GM19043 (cell line): ENCODE results near the gene CARD11.

ENCODE experiments used
- ATAC-seq: cut with Tn5 transposase; IDR thresholded peaks from one replicate; pipeline ENCODE4 v1.9.1; 2021; ENCODE audit warnings: low read depth; ENCODE audit not compliant: unreplicated experiment

The CARD11 gene

DNA sequence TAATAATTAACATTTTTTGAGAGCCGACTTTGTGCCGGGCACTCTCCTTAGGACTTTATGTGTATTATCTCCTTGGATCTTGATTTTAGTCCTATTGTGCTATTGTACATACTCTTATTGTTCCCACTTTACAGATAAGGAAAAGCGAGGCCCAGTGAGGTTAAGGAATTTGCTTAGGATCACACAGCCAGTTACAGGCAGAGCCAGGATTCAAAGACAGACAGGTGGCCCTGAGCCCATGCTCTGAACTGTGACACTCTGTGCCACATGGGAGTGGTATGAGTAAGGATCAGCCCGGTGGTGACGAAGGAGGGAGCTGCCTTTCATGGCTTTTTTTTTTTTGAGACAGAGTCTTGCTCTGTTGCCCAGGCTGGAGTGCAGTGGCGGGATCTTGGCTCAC is 183.7 kb downstream of the CARD11 start:
- no peak for ATAC-seq

DNA sequence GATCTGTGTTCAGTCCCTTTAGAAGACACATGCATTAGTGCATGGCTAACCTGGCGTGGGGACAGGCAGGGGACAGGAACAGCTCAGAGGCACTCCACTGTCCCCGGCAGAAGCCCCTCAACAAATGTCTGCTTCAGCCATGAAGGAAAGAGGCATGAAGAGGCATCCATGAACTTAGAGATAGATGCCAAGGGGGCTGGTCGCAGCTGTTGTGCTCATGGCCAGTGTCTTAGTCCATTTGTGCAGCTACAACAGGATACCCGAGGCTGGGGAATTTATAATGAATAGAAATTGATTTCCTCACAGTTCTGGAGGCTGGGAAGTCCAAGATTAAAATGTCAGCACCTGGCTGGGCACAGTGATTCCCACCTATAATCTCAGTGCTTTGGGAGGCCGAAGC is 185.0 kb downstream of the CARD11 start:
- ATAC-seq: no peak

DNA sequence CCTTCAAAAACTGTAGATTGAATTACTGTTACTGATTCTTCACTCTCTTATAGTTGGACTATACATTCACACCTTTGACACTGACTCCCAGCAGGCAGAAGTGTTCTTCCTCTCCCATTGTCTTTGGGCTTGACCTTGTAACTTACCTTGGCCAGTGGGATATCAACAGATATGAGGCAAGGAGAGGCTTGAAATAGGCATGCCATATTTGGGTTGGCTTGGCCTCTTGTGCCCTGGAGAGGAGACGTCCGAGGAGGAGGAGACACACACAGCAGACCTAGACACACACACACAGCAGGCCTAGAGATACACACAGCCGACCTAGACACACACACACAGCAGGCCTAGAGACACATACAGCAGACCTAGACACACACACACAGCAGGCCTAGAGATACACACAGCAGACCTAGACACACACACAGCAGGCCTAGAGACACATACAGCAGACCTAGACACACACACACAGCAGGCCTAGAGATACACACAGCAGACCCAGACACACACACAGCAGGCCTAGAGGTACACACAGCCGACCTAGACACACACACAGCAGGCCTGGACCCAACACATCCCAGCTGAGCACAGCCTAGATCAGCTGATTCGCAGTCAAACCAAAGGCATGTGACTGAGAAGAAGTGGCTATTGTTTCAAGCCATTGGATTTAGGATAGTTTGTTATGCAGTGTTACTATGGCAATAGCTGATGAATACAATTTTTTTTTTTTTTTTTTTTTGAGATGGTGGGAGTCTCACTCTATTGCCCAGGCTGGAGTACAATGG is 187.1 kb downstream of the CARD11 start:
- no peak for ATAC-seq
